GM06990 (cell line): ENCODE measurements around the gene ZBTB18.
"Not testable (repeated sequence)": the region's sequence is repeated elsewhere in the genome, so short reads cannot be mapped to it uniquely, and the experiment has no call there.

Experiments used
- DNase-seq: peaks from one replicate; pipeline ENCODE4 v3.0.0-alpha.2; 2011; ENCODE audit not compliant: insufficient read length; ENCODE audit errors: extremely low read depth
- H3K27me3 ChIP-seq: replicated peaks from 2 replicates; pipeline ENCODE4 v1.6.0; 2011; ENCODE audit warnings: low read length; ENCODE audit not compliant: control insufficient read depth, insufficient read depth
- H3K36me3 ChIP-seq: 2 replicates; pipeline ENCODE4 v1.5.1; 2011; ENCODE audit warnings: low read length; ENCODE audit not compliant: control insufficient read depth, insufficient read depth
- H3K4me3 ChIP-seq: replicated peaks from 2 replicates; pipeline ENCODE4 v1.5.1; 2011; ENCODE audit warnings: low read depth, mild to moderate bottlenecking, control low read depth, low read length
- CTCF ChIP-seq: IDR thresholded peaks from 2 replicates; pipeline ENCODE4 v1.5.1; 2011; ENCODE audit warnings: low read length, control low read depth, mild to moderate bottlenecking, inconsistent platforms; ENCODE audit not compliant: insufficient read depth, poor library complexity, severe bottlenecking

Gene ZBTB18

GRCh38 chr1:244014862-244015261, 36.2 kb upstream of the ZBTB18 start:
- peak; percentile 6 for TF ChIP-seq CTCF
- not testable (repeated sequence) for DNase-seq, H3K36me3 ChIP-seq, H3K4me3 ChIP-seq, H3K27me3 ChIP-seq

- H3K36me3 ChIP-seq: no peaks in the 10 kb centered on the region
- no peak for DNase-seq
- H3K4me3 ChIP-seq: no peak overlapping the region
- no peak for TF ChIP-seq CTCF
- no peaks in the 10 kb centered on the region for H3K27me3 ChIP-seq
Measured at GRCh38 chr1:244019982-244020485, 31.0 kb upstream of the ZBTB18 start.

GRCh38 chr1:244021427-244021826, 29.7 kb upstream of the ZBTB18 start:
- no peak overlapping the region for H3K4me3 ChIP-seq
- no peak for TF ChIP-seq CTCF
- DNase-seq: no peak
- H3K36me3 ChIP-seq: no peaks in the 10 kb centered on the region
- H3K27me3 ChIP-seq: no peaks in the 10 kb centered on the region

GRCh38 chr1:244022311-244022710, 28.8 kb upstream of the ZBTB18 start:
- Histone ChIP-seq H3K4me3 (no peak overlapping the region), H3K27me3 (no peaks in the 10 kb centered on the region), H3K36me3 (no peaks in the 10 kb centered on the region)
- DNase-seq: no peak
- no peak for TF ChIP-seq CTCF

- no peak overlapping the region for H3K4me3 ChIP-seq
- DNase-seq: no peak
- no peaks in the 10 kb centered on the region for H3K27me3 ChIP-seq
- TF ChIP-seq CTCF: no peak
- no peaks in the 10 kb centered on the region for H3K36me3 ChIP-seq
Measured at GRCh38 chr1:244022864-244023440, 28.1 kb upstream of the ZBTB18 start.

GRCh38 chr1:244027491-244028145, 23.5 kb upstream of the ZBTB18 start:
- no peak for TF ChIP-seq CTCF
- no peak for DNase-seq
- Histone ChIP-seq H3K27me3 (no peaks in the 10 kb centered on the region), H3K36me3 (no peaks in the 10 kb centered on the region), H3K4me3 (no peak overlapping the region)
